Lung (tissue), 12 donors: Measurements from ENCODE around the gene CELA3A. TPM values are rescaled to one million over a fixed set of nuclear protein-coding genes. Genes with fewer than 3 reads are reported as not detected.
"Not testable (repeated sequence)": the region's sequence is repeated elsewhere in the genome, so short reads cannot be mapped to it uniquely, and the experiment has no call there.

ENCODE experiments used
- ATAC-seq: fragments of 200-7000 bp; cut with Tn5 transposase; one replicate; pipeline ENCODE4 v1.9.1; 2020; ENCODE audit warnings: moderate number of reproducible peaks; ENCODE audit not compliant: insufficient read depth, low FRiP score
- DNase-seq, 3 donors: peaks; one replicate each; pipeline ENCODE4 v3.0.0-alpha.2; 2013 to 2017
- H3K27ac ChIP-seq, 2 donors: one replicate each; pipeline ENCODE4 v1.5.1; 2013; ENCODE audit warnings: mild to moderate bottlenecking in 2 of 2, moderate library complexity in 2 of 2, control low read depth in 1 of 2, inconsistent platforms in 1 of 2, low read depth in 1 of 2, low read length in 1 of 2
- H3K27me3 ChIP-seq, 3 donors: one replicate each; pipeline ENCODE4 v1.5.1; 2013; ENCODE audit warnings: low read length in 2 of 3; ENCODE audit not compliant: control insufficient read depth in 3 of 3, insufficient read depth in 3 of 3
- H3K36me3 ChIP-seq, 4 donors: one replicate each; pipeline ENCODE4 v1.5.1; 2013; ENCODE audit warnings: low read length in 4 of 4, mild to moderate bottlenecking in 1 of 4, moderate library complexity in 1 of 4; ENCODE audit not compliant: control insufficient read depth in 4 of 4, insufficient read depth in 4 of 4
- H3K4me1 ChIP-seq, 5 donors: one replicate each; pipeline ENCODE4 v1.5.1; 2013; ENCODE audit warnings: low read length in 5 of 5, mild to moderate bottlenecking in 2 of 5, moderate library complexity in 1 of 5; ENCODE audit not compliant: control insufficient read depth in 5 of 5, insufficient read depth in 5 of 5
- H3K4me3 ChIP-seq: one replicate; pipeline ENCODE4 v1.5.1; 2013; ENCODE audit warnings: mild to moderate bottlenecking, control low read depth, moderate library complexity
- H3K9ac ChIP-seq, 2 donors: one replicate each; pipeline ENCODE4 v1.5.1; 2013; ENCODE audit warnings: low read length in 2 of 2, control low read depth in 1 of 2; ENCODE audit not compliant: insufficient read depth in 1 of 2
- H3K9me3 ChIP-seq, 4 donors: one replicate each; pipeline ENCODE4 v1.5.1; 2013; ENCODE audit warnings: low read length in 3 of 4, mild to moderate bottlenecking in 1 of 4, moderate library complexity in 1 of 4; ENCODE audit not compliant: control insufficient read depth in 4 of 4, insufficient read depth in 3 of 4
- WGBS, 2 donors: extraction: QIAGEN DNeasy Blood & Tissue Kit; methylation state at CpG; one replicate each; pipeline ENCODE4 v1.1.7; 2013; 5-methylcytosine and 5-hydroxymethylcytosine counted together
- polyA plus RNA-seq, 2 donors: library from polyadenylated mRNA; stranded (reverse); fragments of 200-250 nt; gene quantifications; one replicate each; pipeline ENCODE4 v1.2.1, GENCODE V29; 2013
- total RNA-seq, 2 donors: library from RNA; depleted of rRNA in 1 of 2; stranded (reverse); fragments of >200 nt in 1 of 2; gene quantifications; one replicate each; pipeline ENCODE4 v1.2.1, GENCODE V29; 2014 to 2021
- TF ChIP-seq, protein P1 (sequence below): IDR thresholded peaks from 2 replicates; pipeline ENCODE4 v1.5.1; 2012; ENCODE audit warnings: mild to moderate bottlenecking; ENCODE audit errors: control extremely low read depth, extremely low read depth
- donor health status: control.
- donor health status: control.
- donor health status: Bipolar disorder and iron deficiency.
- donor health status: healthy.
- donor health status: DM: yes; HTN: yes; CAD: no.

The CELA3A gene
- total and polyA plus RNA-seq, 4 donors: 0.26 to 11.7 (median 0.92) TPM; not detected in 1

DNA sequence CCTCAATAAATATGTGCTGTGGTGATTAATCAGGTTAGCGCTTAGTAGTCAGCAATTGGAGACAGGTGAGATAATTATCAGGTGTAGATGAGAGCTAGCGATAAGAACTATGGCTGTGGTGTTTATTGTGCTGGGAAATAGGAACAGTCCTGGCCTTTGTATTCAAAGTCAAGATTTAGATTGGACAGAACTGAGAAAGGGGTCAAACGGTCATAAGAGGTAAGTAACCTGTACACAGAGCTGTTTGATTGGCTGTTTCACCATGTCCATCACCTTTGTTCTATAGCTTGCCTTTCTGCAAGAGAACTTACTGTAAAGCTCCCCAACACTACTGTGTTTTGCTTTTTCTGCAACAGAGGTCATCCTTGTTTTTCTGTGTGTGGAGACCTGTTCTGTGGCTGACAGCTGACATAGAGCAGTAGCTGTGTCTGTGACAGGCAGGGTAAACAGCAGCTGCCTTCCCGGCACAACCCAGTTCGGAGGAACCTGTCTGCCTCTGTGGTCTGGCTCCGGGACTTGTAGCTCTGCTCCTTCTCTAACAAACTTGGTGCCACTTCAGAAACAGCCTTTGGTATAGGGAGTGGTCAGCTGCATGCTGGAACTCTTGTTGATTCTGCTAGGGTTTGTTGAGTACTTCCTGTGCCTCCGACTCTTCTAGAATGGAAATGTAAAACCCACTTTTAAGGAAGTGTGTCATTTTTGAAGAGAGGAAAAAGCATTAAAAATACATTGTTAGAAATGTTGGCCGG, 29.9 kb downstream of the CELA3A start:
- ATAC-seq (peak; percentile 79), DNase-seq (peak in 1 of 3 donors; percentile 34)
- Histone ChIP-seq H3K4me1 (peaks cover 0 to 2% (median 0%) of the 10 kb centered on the region in 5 donors), H3K27me3 (no peaks in the 10 kb centered on the region), H3K36me3 (peaks cover 0 to 7% (median 2%) of the 10 kb centered on the region in 4 donors), H3K9ac (peak overlapping the region in 1 of 2 donors; percentile 4), H3K4me3 (no peak overlapping the region), H3K27ac (peak overlapping the region in 1 of 2 donors; percentile 79), H3K9me3 (no peaks in the 10 kb centered on the region)
- 50 to 52% methylated on average over 8 of the region's 8 CpGs for WGBS, 2 donors
- TF ChIP-seq, protein P1, sequence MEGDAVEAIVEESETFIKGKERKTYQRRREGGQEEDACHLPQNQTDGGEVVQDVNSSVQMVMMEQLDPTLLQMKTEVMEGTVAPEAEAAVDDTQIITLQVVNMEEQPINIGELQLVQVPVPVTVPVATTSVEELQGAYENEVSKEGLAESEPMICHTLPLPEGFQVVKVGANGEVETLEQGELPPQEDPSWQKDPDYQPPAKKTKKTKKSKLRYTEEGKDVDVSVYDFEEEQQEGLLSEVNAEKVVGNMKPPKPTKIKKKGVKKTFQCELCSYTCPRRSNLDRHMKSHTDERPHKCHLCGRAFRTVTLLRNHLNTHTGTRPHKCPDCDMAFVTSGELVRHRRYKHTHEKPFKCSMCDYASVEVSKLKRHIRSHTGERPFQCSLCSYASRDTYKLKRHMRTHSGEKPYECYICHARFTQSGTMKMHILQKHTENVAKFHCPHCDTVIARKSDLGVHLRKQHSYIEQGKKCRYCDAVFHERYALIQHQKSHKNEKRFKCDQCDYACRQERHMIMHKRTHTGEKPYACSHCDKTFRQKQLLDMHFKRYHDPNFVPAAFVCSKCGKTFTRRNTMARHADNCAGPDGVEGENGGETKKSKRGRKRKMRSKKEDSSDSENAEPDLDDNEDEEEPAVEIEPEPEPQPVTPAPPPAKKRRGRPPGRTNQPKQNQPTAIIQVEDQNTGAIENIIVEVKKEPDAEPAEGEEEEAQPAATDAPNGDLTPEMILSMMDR: no peak

DNA sequence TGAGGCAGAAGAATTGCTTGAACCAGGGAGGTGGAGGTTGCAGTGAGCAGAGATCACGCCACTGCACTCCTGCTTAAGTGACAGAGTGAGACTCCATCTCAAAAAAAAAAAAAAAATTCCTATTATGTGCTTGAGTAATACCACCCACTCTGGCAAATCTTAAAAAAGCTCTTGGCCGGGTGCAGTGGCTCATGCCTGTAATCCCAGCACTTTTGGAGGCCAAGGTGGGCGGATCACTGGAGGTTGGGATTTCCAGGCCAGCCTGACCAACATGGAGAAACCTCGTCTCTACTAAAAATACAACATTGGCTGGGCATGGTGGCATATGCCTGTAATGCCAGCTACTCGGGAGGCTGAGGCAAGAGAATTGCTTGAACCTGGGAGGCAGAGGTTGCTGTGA, 33.4 kb downstream of the CELA3A start:
- H3K36me3 ChIP-seq, ATAC-seq, DNase-seq, H3K27ac ChIP-seq, H3K9ac ChIP-seq, H3K4me3 ChIP-seq, H3K9me3 ChIP-seq, H3K4me1 ChIP-seq, H3K27me3 ChIP-seq: not testable (repeated sequence)
- WGBS, 2 donors: 76 to 81% methylated on average over 5 of the region's 5 CpGs

DNA sequence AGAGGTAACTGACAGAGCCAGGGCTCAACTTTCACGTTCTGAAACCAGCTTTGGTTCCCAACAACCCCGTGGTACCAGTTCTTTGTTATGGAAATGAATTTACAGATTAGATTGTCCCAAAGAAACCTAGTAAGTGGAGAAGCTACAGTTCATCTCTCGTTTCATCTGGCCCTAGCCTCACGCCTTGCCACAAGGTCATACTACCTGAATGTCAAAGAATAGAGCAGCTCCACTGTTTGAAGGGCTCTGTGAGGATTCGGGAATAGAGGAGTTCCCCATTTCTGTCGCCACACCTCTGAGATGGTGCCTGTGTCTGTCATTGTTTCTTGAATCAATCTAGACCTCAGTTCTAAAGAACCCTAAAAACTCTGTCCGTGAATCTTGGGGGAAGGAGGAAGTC, 36.1 kb downstream of the CELA3A start:
- H3K27ac ChIP-seq: no peak overlapping the region

DNA sequence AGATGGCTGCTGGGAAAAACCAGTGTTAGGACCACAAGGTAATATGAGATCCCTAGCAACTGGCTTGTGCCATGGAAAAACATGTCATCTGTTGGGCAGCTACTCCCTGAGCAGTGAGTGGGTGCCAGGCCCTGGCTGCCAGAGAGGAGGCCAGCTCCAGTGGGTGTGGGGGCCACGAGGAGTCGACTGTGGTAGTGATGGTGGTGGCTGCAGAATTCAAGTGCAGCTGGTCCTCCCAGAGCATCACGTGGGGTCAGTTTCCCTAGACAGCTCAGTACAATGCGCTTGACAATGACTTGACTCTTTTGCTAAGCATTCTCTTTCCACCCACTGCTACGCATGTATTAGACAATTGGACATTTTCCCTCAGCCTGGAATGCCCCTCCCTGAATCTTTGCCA, 36.6 kb downstream of the CELA3A start:
- H3K4me1 ChIP-seq: peaks cover 0 to 9% (median 7%) of the 10 kb centered on the region in 5 donors
- no peaks in the 10 kb centered on the region for H3K27me3 ChIP-seq
- TF ChIP-seq, protein P1: no peak
- peak overlapping the region in 1 of 2 donors; percentile 10 for H3K27ac ChIP-seq
- ATAC-seq: no peak
- WGBS, 2 donors: 82 to 97% methylated on average over 5 of the region's 5 CpGs
- no peak overlapping the region for H3K4me3 ChIP-seq
- DNase-seq: no peak
- no peak overlapping the region for H3K9ac ChIP-seq
- H3K9me3 ChIP-seq: no peaks in the 10 kb centered on the region
- H3K36me3 ChIP-seq: no peaks in the 10 kb centered on the region

More for the DNA sequence above, 36.1 kb downstream of the CELA3A start:
- Histone ChIP-seq H3K4me1 (peaks cover 0 to 9% (median 7%) of the 10 kb centered on the region in 5 donors), H3K4me3 (no peak overlapping the region), H3K36me3 (no peaks in the 10 kb centered on the region), H3K27me3 (no peaks in the 10 kb centered on the region), H3K9me3 (no peaks in the 10 kb centered on the region), H3K9ac (no peak overlapping the region)
- WGBS, 2 donors: 73% methylated on average over 7 of the region's 7 CpGs
- ATAC-seq: no peak
- TF ChIP-seq, protein P1: no peak
- no peak for DNase-seq
